HEK293T (cell line): ENCODE measurements around the gene SLC38A9.

ENCODE experiments used
- CTCF ChIA-PET: fragments of 350-600 bp; formaldehyde crosslinking; extraction: SDS; loops from one replicate; lab custom pipeline; 2021; ENCODE audit warnings: antibody characterized with exemption, inconsistent platforms; lab: Yijun Ruan, JAX
- POLR2A ChIA-PET: fragments of 350-600 bp; formaldehyde crosslinking; extraction: SDS; loops from one replicate; lab custom pipeline; 2020; ENCODE audit warnings: antibody characterized with exemption, inconsistent platforms; lab: Yijun Ruan, JAX
- DNase-seq: peaks from one replicate; pipeline ENCODE4 v3.0.0; 2012; ENCODE audit warnings: mixed read lengths; ENCODE audit errors: extremely low spot score
- ARNT ChIP-seq: fragments of 450-650 bp; IDR thresholded peaks from 2 replicates; pipeline ENCODE4 v1.6.1; 2017; ENCODE audit warnings: mild to moderate bottlenecking
- BHLHE40 ChIP-seq: fragments of 450-650 bp; IDR thresholded peaks from 2 replicates; pipeline ENCODE4 v1.6.1; 2016; ENCODE audit warnings: mild to moderate bottlenecking, moderate library complexity, borderline replicate concordance
- CTBP1 ChIP-seq: fragments of 450-650 bp; IDR thresholded peaks from 2 replicates; pipeline ENCODE4 v1.6.1; 2016; ENCODE audit warnings: borderline replicate concordance
- ELF4 ChIP-seq: fragments of 450-650 bp; IDR thresholded peaks from 2 replicates; pipeline ENCODE4 v1.6.1; 2017; ENCODE audit warnings: antibody characterized with exemption
- FOXA1 ChIP-seq: fragments of 450-650 bp; IDR thresholded peaks from 2 replicates; pipeline ENCODE4 v1.6.1; 2016; ENCODE audit warnings: mild to moderate bottlenecking
- FOXK2 ChIP-seq: fragments of 450-650 bp; IDR thresholded peaks from 2 replicates; pipeline ENCODE4 v1.6.1; 2016; ENCODE audit warnings: mild to moderate bottlenecking
- FOXM1 ChIP-seq: fragments of 450-650 bp; IDR thresholded peaks from 2 replicates; pipeline ENCODE4 v1.6.1; 2017; ENCODE audit warnings: mild to moderate bottlenecking, borderline replicate concordance
- HDGF ChIP-seq: fragments of 450-650 bp; IDR thresholded peaks from 2 replicates; pipeline ENCODE4 v1.6.1; 2017; ENCODE audit warnings: antibody characterized with exemption, borderline replicate concordance
- L3MBTL2 ChIP-seq: fragments of 450-650 bp; conservative IDR thresholded peaks from 2 replicates; pipeline ENCODE4 v1.6.1; 2016; ENCODE audit warnings: mild to moderate bottlenecking
- LEF1 ChIP-seq: fragments of 450-650 bp; IDR thresholded peaks from 2 replicates; pipeline ENCODE4 v1.6.1; 2017; ENCODE audit warnings: mild to moderate bottlenecking, borderline replicate concordance
- NFRKB ChIP-seq: fragments of 450-650 bp; IDR thresholded peaks from 2 replicates; pipeline ENCODE4 v1.6.1; 2016; ENCODE audit warnings: mild to moderate bottlenecking, moderate library complexity
- PKNOX1 ChIP-seq: fragments of 450-650 bp; IDR thresholded peaks from 2 replicates; pipeline ENCODE4 v1.6.1; 2016
- SP1 ChIP-seq: fragments of 450-650 bp; IDR thresholded peaks from 2 replicates; pipeline ENCODE4 v1.6.1; 2017
- SUZ12 ChIP-seq: fragments of 450-650 bp; IDR thresholded peaks from 2 replicates; pipeline ENCODE4 v1.6.1; 2016; ENCODE audit warnings: mild to moderate bottlenecking
- TARDBP ChIP-seq: fragments of 450-650 bp; IDR thresholded peaks from 2 replicates; pipeline ENCODE4 v1.6.1; 2016
- ZNF384 ChIP-seq: fragments of 450-650 bp; IDR thresholded peaks from 2 replicates; pipeline ENCODE4 v1.6.1; 2016

Gene SLC38A9

GRCh38 chr5:55634209-55634805 lies 77.8 kb downstream of the SLC38A9 start:
- DNase-seq: no peak
- ChIA-PET CTCF (no interaction called here), POLR2A (no interaction called here)
- TF ChIP-seq SUZ12 (no peak), ELF4 (no peak), HDGF (no peak), FOXM1 (no peak), NFRKB (no peak), L3MBTL2 (no peak), CTBP1 (no peak), FOXK2 (no peak), LEF1 (no peak), BHLHE40 (no peak), ARNT (no peak), TARDBP (no peak), PKNOX1 (no peak), SP1 (no peak), FOXA1 (no peak)

GRCh38 chr5:55633574-55634208 lies 78.4 kb downstream of the SLC38A9 start:
- DNase-seq: no peak
- no peak for TF ChIP-seq LEF1
- TF ChIP-seq CTBP1: no peak
- no peak for TF ChIP-seq ZNF384
- no peak for TF ChIP-seq FOXK2
- no peak for TF ChIP-seq TARDBP
- no peak for TF ChIP-seq SP1
- no peak for TF ChIP-seq HDGF
- TF ChIP-seq ARNT: no peak
- TF ChIP-seq L3MBTL2: no peak
- TF ChIP-seq SUZ12: no peak
- no peak for TF ChIP-seq FOXA1
- TF ChIP-seq ELF4: no peak
- ChIA-PET CTCF (no interaction called here), POLR2A (no interaction called here)

GRCh38 chr5:55629815-55630214 lies 82.3 kb downstream of the SLC38A9 start:
- no peak for TF ChIP-seq FOXK2
- no peak for TF ChIP-seq ELF4
- no peak for TF ChIP-seq L3MBTL2
- TF ChIP-seq SP1: no peak
- no peak for TF ChIP-seq ARNT
- no peak for DNase-seq
- ChIA-PET CTCF (no interaction called here), POLR2A (no interaction called here)

- no peak for TF ChIP-seq TARDBP
- no peak for TF ChIP-seq HDGF
- no peak for TF ChIP-seq SP1
- no peak for TF ChIP-seq ZNF384
- TF ChIP-seq SUZ12: no peak
- TF ChIP-seq LEF1: no peak
- no peak for TF ChIP-seq L3MBTL2
- TF ChIP-seq ARNT: no peak
- TF ChIP-seq FOXA1: no peak
- no peak for TF ChIP-seq CTBP1
- no peak for TF ChIP-seq FOXM1
- TF ChIP-seq BHLHE40: no peak
- TF ChIP-seq ELF4: no peak
- no peak for TF ChIP-seq FOXK2
- TF ChIP-seq PKNOX1: no peak
- no peak for DNase-seq
Observed at GRCh38 chr5:55626790-55627189, 85.3 kb downstream of the SLC38A9 start.

GRCh38 chr5:55625913-55626312 lies 86.2 kb downstream of the SLC38A9 start:
- ChIA-PET CTCF (no interaction called here), POLR2A (no interaction called here)
- TF ChIP-seq TARDBP (no peak), LEF1 (no peak), ARNT (no peak), FOXM1 (no peak), FOXK2 (no peak), L3MBTL2 (no peak), SP1 (no peak), SUZ12 (no peak), CTBP1 (no peak)
- no peak for DNase-seq

More at GRCh38 chr5:55626790-55627189, 85.3 kb downstream of the SLC38A9 start:
- POLR2A ChIA-PET: no interaction called here
- CTCF ChIA-PET: no interaction called here

GRCh38 chr5:55625589-55625909 lies 86.6 kb downstream of the SLC38A9 start:
- ChIA-PET CTCF (no interaction called here), POLR2A (no interaction called here)
- no peak for DNase-seq
- TF ChIP-seq HDGF: no peak
- no peak for TF ChIP-seq TARDBP
- TF ChIP-seq LEF1: no peak
- no peak for TF ChIP-seq PKNOX1
- no peak for TF ChIP-seq BHLHE40
- TF ChIP-seq FOXM1: no peak
- no peak for TF ChIP-seq CTBP1
- no peak for TF ChIP-seq ELF4
- no peak for TF ChIP-seq SUZ12
- no peak for TF ChIP-seq SP1
- TF ChIP-seq L3MBTL2: no peak
- TF ChIP-seq ZNF384: no peak
- no peak for TF ChIP-seq NFRKB
- TF ChIP-seq FOXA1: no peak
- no peak for TF ChIP-seq ARNT
- TF ChIP-seq FOXK2: no peak
